GM19193 (cell line): ENCODE data around the gene SPEN.

Experiments
- POLR2A ChIP-seq: IDR thresholded peaks from 4 replicates; pipeline ENCODE4 v1.6.1; 2011; ENCODE audit not compliant: insufficient read depth, insufficient read length; ENCODE audit errors: extremely low read depth

SPEN gene

DNA sequence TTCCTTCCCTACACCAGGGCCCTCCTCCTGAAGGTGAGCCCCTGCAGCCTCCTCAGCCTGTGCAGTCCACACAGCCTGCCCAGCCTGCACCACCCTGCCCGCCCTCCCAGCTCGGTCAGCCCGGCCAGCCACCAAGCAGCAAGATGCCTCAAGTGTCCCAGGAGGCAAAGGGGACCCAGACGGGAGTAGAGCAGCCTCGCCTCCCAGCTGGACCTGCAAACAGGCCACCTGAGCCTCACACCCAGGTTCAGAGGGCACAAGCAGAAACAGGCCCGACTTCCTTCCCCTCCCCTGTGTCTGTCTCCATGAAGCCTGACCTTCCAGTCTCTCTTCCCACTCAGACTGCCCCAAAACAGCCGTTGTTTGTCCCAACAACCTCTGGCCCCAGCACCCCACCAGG lies 89.6 kb downstream of the SPEN start:
- TF ChIP-seq POLR2A, result no peak

GRCh38 chr1:15937706-15938168 lies 90.2 kb downstream of the SPEN start:
- no peak for TF ChIP-seq POLR2A

- no peak for TF ChIP-seq POLR2A
Measured at GRCh38 chr1:15938628-15939161, 91.2 kb downstream of the SPEN start.

DNA sequence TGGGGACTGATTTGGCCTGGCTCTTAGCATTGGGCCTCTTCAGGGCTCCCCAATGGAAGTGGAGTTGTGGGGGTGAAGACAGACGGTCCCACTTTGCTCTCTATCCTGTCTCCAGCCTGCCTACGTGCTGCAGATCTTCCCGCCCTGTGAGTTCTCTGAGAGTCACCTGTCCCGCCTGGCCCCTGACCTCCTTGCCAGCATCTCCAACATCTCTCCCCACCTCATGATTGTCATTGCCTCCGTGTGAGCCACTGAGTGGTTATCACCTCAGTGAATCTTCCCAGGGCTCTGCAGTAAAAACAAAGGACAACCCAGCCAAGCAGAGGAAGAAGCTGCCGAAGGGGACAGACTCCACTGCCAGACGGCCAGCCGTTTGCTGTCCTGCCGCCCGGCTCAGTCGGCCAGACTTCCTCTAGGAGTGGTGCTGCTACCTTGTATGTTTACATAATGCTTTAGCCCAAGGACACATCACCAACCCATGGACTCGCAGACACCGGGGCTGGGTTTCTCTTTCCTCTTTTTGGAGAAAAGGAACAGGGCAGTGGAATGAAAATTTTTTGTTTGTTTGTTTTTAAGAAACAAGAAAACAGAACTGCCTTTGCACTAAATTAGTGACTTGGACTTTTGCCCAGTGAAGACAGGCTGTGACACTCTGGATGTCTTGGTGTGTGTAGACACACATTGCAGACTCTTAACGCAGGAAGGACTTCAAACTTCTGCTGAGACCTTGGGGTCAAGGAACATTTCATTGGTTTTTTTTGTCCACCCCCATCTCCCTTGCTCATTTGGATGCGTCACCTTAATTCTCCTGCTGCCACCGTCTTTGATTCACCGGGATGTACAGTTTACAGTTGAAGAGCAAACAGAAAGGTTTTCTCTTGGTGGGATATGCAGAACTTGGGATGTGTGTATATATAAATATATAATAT lies 91.9 kb downstream of the SPEN start:
- no peak for TF ChIP-seq POLR2A

DNA sequence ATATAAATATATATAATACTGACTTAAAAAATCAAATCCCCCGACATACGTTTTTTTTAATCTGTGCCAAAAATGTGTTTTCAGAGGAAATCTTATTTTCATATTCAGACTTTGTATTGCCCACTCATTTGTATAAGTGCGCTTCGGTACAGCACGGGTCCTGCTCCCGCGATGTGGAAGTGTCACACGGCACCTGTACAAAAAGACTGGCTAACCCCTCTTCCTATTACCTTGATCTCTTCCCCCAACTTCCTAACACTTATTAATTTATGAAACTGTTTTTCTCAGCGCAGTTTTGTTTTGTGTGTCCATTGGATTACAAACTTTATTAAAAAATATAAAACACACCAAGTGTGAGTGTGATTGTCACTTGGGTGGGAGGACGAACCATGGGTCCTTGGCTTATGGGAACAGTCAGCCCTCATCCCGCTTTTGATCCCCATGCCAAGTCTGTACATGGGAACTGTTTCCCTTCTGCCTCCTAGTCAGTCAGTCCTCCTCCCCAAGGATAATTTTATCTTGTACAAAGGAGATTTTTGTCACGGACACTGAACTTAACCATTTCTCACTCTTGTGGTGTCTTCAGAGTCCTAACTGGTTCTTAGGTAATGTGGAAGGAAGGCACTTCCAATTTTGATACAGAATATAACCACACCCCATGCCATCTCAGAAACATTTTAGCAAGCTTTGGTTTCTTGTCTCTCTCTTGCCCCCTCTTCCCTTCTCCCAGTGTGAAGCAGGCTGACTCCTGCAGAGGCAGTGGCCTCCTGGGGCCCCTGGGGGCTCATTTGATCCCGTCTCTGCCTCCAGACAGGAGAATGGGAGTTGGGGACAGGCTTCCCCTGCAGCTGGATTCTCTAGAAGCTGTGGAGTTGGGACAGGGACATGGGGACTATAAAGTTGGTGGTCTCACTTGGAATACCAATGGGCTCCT lies 92.9 kb downstream of the SPEN start:
- TF ChIP-seq POLR2A, result no peak

GRCh38 chr1:15941044-15941840 lies 93.7 kb downstream of the SPEN start:
- no peak for TF ChIP-seq POLR2A

DNA sequence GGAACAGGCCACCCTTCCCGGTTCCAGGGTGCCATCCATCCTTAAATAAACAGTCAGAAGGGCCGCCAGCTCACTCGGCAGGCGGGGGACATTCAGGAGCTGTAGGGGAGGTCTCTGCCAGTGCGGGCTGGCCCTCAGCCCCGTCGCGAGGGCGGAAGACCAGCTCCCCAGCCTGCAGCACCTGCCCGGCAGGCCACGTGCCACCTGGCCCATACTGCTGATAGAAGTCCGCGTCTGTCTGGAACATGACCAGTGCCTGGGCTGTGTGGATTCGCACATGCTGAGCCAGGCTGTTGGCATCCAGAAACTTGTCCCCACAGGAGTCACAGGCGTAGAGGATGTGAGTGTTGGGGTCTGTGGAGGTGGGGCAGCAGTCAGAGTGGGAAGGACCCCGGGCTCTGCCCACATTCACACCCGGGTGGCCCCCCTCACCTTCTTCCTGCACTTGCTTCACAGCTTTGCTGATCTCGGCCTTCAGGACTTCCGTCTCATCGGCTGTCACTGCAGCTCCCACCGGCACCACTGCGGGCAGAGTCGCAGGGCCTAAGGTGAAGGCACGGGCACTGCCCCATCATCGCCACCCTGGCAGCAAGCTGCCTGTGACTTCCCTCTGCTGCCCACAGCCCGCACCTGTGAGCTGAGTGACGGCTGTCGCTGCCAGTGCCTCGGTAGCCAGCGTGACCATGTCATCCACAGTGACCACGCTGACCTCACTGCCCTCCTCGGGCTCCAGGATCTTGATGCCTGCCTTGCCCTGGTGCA lies 94.6 kb downstream of the SPEN start:
- peak; percentile 7 for TF ChIP-seq POLR2A

GRCh38 chr1:15942661-15943327 lies 95.3 kb downstream of the SPEN start:
- no peak for TF ChIP-seq POLR2A

GRCh38 chr1:15943328-15943991 lies 96.0 kb downstream of the SPEN start:
- no peak for TF ChIP-seq POLR2A

GRCh38 chr1:15943992-15944307 lies 96.4 kb downstream of the SPEN start:
- TF ChIP-seq POLR2A, result no peak

- no peak for TF ChIP-seq POLR2A
Measured at GRCh38 chr1:15944308-15945010, 97.0 kb downstream of the SPEN start.
